ENCODE results near the gene ZC3H12D. TPM values are rescaled to one million over a fixed set of nuclear protein-coding genes. Genes with fewer than 3 reads are reported as not detected.

ZC3H12D gene
- total and polyA plus RNA-seq, 2 of the 13 experiments (the other 11 are each of a cell fraction or from before 2014, with no cell fraction given) = 1.2 to 2.7 TPM

GRCh38 chr6:149441740-149442139, 43.1 kb downstream of the ZC3H12D start (continued):
- 0 out of 2 replicates have a peak, but pooled peaks have one; percentile 0 for TF ChIP-seq MEIS2 (CRISPR knock-in tag; IDR thresholded peaks at IDR 0.05)
- TF ChIP-seq MAX (IDR thresholded peaks at IDR 0.05) = no peak
- no peak for TF ChIP-seq STAT5B (CRISPR knock-in tag; IDR thresholded peaks at IDR 0.05)
- TF ChIP-seq, protein P1, sequence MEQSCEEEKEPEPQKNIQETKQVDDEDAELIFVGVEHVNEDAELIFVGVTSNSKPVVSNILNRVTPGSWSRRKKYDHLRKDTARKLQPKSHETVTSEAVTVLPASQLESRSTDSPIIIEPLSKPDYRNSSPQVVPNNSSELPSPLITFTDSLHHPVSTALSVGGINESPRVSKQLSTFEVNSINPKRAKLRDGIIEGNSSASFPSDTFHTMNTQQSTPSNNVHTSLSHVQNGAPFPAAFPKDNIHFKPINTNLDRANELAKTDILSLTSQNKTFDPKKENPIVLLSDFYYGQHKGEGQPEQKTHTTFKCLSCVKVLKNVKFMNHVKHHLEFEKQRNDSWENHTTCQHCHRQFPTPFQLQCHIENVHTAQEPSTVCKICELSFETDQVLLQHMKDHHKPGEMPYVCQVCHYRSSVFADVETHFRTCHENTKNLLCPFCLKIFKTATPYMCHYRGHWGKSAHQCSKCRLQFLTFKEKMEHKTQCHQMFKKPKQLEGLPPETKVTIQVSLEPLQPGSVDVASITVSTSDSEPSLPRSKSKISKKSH (CRISPR knock-in tag; IDR thresholded peaks at IDR 0.05; ENCODE audit: borderline replicate concordance) = peak; percentile 58; the same call in 1 of the 2 replicates
- TF ChIP-seq MATR3 (CRISPR knock-in tag; IDR thresholded peaks at IDR 0.05) = no peak
- TF ChIP-seq ZFP37 (CRISPR knock-in tag; IDR thresholded peaks at IDR 0.05; ENCODE audit: borderline replicate concordance) = no peak
- no peak for TF ChIP-seq YEATS2 (CRISPR knock-in tag; IDR thresholded peaks at IDR 0.05; ENCODE audit: borderline replicate concordance)
- TF ChIP-seq PITX1 (CRISPR knock-in tag; IDR thresholded peaks at IDR 0.05) = no peak; the same call in 1 of the 2 replicates
- no peak for TF ChIP-seq ZNF746 (CRISPR knock-in tag; IDR thresholded peaks at IDR 0.05)
- peak; percentile 27; the same call in 1 of the 2 replicates for TF ChIP-seq NFKB2 (CRISPR knock-in tag; IDR thresholded peaks at IDR 0.05; ENCODE audit: borderline replicate concordance)
- no peak for TF ChIP-seq MBNL3 (CRISPR knock-in tag; conservative IDR thresholded peaks at IDR 0.05)
- TF ChIP-seq RFXANK (CRISPR knock-in tag; IDR thresholded peaks at IDR 0.05) = no peak
- 0 out of 2 replicates have a peak, but pooled peaks have one; percentile 14 for TF ChIP-seq ETS1 (CRISPR knock-in tag; IDR thresholded peaks at IDR 0.05)
- no peak for TF ChIP-seq HNRNPUL1 (IDR thresholded peaks at IDR 0.05; ENCODE audit: low read depth, low read length)
- TF ChIP-seq ZNF30 (CRISPR knock-in tag; IDR thresholded peaks at IDR 0.05) = no peak
- TF ChIP-seq ZNF800 (CRISPR knock-in tag; IDR thresholded peaks at IDR 0.05) = no peak
- TF ChIP-seq SRY (CRISPR knock-in tag; IDR thresholded peaks at IDR 0.05) = no peak
- TF ChIP-seq ZNF605 (CRISPR knock-in tag; IDR thresholded peaks at IDR 0.05) = peak; percentile 37; the same call in 1 of the 2 replicates

Measured in HepG2 (cell line).